Thyroid gland (tissue), 4 donors: ENCODE measurements around the gene ZNF567. TPM values are rescaled to one million over a fixed set of nuclear protein-coding genes. Genes with fewer than 3 reads are reported as not detected.

ENCODE experiments used
- DNase-seq, 2 donors: peaks; one replicate each; pipeline ENCODE4 v3.0.0-alpha.2; 2019
- H3K27ac ChIP-seq, 3 donors: fragments of 200-600 bp; sonication (generic); 1 replicate in 2 of 3; 2 replicates in 1 of 3; pipeline ENCODE4 v1.5.1; 2016 to 2019; ENCODE audit warnings: mild to moderate bottlenecking in 1 of 3, moderate library complexity in 1 of 3
- H3K27me3 ChIP-seq: fragments of 200-600 bp; sonication (generic); one replicate; pipeline ENCODE4 v1.5.1; 2019
- H3K36me3 ChIP-seq, 2 donors: fragments of 200-600 bp; sonication (generic); one replicate each; pipeline ENCODE4 v1.5.1; 2016 to 2019
- H3K4me1 ChIP-seq, 2 donors: fragments of 200-600 bp; sonication (generic); one replicate each; pipeline ENCODE4 v1.5.1; 2017 to 2019
- H3K4me3 ChIP-seq, 3 donors: fragments of 200-600 bp; sonication (generic); replicated peaks in 1 of 3; 1 replicate in 2 of 3; 2 replicates in 1 of 3; pipeline ENCODE4 v1.5.1; 2016; ENCODE audit warnings: mild to moderate bottlenecking in 1 of 3
- H3K9me3 ChIP-seq: fragments of 200-600 bp; sonication (generic); one replicate; pipeline ENCODE4 v1.5.1; 2017
- POLR2A ChIP-seq, 2 donors: fragments of 450-650 bp; IDR thresholded peaks; one replicate each; pipeline ENCODE4 v1.6.1; 2017; ENCODE audit warnings: antibody characterized with exemption in 2 of 2, mild to moderate bottlenecking in 2 of 2, moderate library complexity in 1 of 2
- WGBS, 2 donors: methylation state at CpG; one replicate each; pipeline ENCODE4 v1.1.5; 2017; 5-methylcytosine and 5-hydroxymethylcytosine counted together
- intact Hi-C: fragments of 100-400 bp; cut with DNase I; formaldehyde crosslinking; loops from one replicate; pipeline ENCODE4 v1.15.1; 2023
- total RNA-seq, 4 donors: library from RNA; depleted of rRNA; stranded (reverse); fragments of >200 nt; gene quantifications; one replicate each; pipeline ENCODE4 v1.2.3, GENCODE V29; 2016
- TF ChIP-seq, protein P1 (sequence below), 6 experiments: fragments of 200-600 bp in 3 of 6; fragments of 450-650 bp in 3 of 6; sonication (generic) in 3 of 6; IDR thresholded peaks; one replicate each; pipeline ENCODE4 v1.5.1; 2016 to 2019; ENCODE audit warnings: antibody characterized with exemption in 6 of 6, mild to moderate bottlenecking in 2 of 6, inconsistent platforms in 1 of 6, moderate library complexity in 1 of 6

Gene ZNF567
- total RNA-seq, 4 donors from 2014 or later = 8.0 to 27.9 (median 14.3) TPM

DNA sequence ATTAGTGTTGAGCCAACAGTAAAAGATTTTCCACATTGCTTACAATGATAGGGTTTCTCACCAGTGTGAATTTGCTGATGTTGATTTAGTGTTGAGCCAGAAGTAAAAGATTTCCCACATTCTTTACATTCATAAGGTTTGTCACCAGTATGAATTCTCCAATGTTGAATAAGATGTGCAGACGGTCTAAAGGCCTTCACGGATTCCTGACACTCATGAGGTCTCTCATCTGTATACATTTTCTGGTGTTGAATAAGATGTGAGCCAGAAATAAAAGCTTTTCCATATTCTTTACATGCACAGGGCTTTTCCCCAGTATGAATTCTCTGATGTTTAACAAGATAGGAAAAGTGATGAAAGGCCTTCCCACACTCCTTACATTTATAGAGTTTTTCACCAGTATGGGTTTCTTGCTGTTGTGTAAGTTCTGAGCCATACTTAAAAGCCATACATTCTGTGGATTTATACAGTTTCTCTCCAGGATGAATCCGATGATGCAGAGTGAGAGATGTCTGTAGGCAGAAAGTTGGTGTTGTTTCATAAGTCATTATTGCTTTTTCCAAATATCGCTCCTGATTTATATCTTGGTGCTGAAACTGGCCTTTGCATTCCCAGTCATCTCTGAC lies 62.8 kb downstream of the ZNF567 start:
- DNase-seq = no peak
- Histone ChIP-seq H3K27me3 (no peaks in the 10 kb centered on the region), H3K36me3 (peaks cover 28 to 38% of the 10 kb centered on the region in 2 donors), H3K27ac (no peak overlapping the region), H3K4me3 (no peak overlapping the region), H3K9me3 (peaks cover 13% of the 10 kb centered on the region), H3K4me1 (no peaks in the 10 kb centered on the region)
- WGBS, 2 donors = 97 to 98% methylated on average over 4 of the region's 4 CpGs
- intact Hi-C loops = no loop called here
- TF ChIP-seq POLR2A (IDR thresholded peaks at IDR 0.05) = no peak
- TF ChIP-seq, protein P1, sequence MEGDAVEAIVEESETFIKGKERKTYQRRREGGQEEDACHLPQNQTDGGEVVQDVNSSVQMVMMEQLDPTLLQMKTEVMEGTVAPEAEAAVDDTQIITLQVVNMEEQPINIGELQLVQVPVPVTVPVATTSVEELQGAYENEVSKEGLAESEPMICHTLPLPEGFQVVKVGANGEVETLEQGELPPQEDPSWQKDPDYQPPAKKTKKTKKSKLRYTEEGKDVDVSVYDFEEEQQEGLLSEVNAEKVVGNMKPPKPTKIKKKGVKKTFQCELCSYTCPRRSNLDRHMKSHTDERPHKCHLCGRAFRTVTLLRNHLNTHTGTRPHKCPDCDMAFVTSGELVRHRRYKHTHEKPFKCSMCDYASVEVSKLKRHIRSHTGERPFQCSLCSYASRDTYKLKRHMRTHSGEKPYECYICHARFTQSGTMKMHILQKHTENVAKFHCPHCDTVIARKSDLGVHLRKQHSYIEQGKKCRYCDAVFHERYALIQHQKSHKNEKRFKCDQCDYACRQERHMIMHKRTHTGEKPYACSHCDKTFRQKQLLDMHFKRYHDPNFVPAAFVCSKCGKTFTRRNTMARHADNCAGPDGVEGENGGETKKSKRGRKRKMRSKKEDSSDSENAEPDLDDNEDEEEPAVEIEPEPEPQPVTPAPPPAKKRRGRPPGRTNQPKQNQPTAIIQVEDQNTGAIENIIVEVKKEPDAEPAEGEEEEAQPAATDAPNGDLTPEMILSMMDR (IDR thresholded peaks at IDR 0.05) = no peak

Other genes with a start within 250 kb of the ZNF567 start
- 10 to 100 TPM; 17.7 to 22.2 (median 18.5) TPM for gene ZNF566, start 198.1 kb upstream of the ZNF567 start, total RNA-seq
- gene ZNF260, start 159.3 kb upstream of the ZNF567 start, total RNA-seq = 10 to 100 TPM; 17.3 to 23.4 (median 17.8) TPM
- 10 to 100 TPM; 11.4 to 19.5 (median 15.2) TPM for gene ZNF529, start 114.3 kb upstream of the ZNF567 start, total RNA-seq
- gene ZNF382, start 82.3 kb upstream of the ZNF567 start, total RNA-seq = 10 to 100 TPM; 11.3 to 30.5 (median 19.0) TPM
- gene ZNF461, start 20.8 kb upstream of the ZNF567 start, total RNA-seq = 10 to 100 TPM; 13.2 to 19.5 (median 16.2) TPM
- gene ZNF850, start 85.2 kb downstream of the ZNF567 start, total RNA-seq = 1 to 10 TPM; 2.4 to 4.8 (median 3.7) TPM
- gene ZNF790, start 150.8 kb downstream of the ZNF567 start, total RNA-seq = 10 to 100 TPM in 3 of 4 donors, 1 to 10 TPM in 1; 9.8 to 18.7 (median 14.6) TPM
- gene ZNF345, start 163.3 kb downstream of the ZNF567 start, total RNA-seq = 10 to 100 TPM in 1 of 4 donors, 1 to 10 TPM in 3; 6.0 to 11.6 (median 8.2) TPM
- 1 to 10 TPM; 4.3 to 8.7 (median 6.1) TPM for gene ZNF829, start 228.7 kb downstream of the ZNF567 start, total RNA-seq
- 10 to 100 TPM; 14.2 to 25.8 (median 16.8) TPM for gene ZNF568, start 228.7 kb downstream of the ZNF567 start, total RNA-seq